H1 (cell line): ENCODE measurements around the gene SYT13. TPM values are rescaled to one million over a fixed set of nuclear protein-coding genes. Genes with fewer than 3 reads are reported as not detected.

Experiments
- CTCF ChIA-PET: fragments of 300-600 bp; sonication (Branson Sonifier 250); formaldehyde crosslinking; loops from one replicate; lab custom pipeline; 2021; ENCODE audit not compliant: partially characterized antibody; lab: Charles Lee
- POLR2A ChIA-PET: fragments of 300-600 bp; sonication (Branson Sonifier 250); formaldehyde crosslinking; loops from one replicate; lab custom pipeline; 2021; ENCODE audit warnings: inconsistent platforms; ENCODE audit not compliant: partially characterized antibody; lab: Charles Lee
- DNase-seq, 2 experiments: peaks; one replicate each; pipeline versions ENCODE4 v3.0.0 to v3.0.0-alpha.2; 2010 to 2022; ENCODE audit warnings: low spot score in 2 of 2, low read depth in 1 of 2, mixed read lengths in 1 of 2
- FAIRE-seq: peaks from 2 replicates; lab custom pipeline; 2011; peaks lifted over from hg19 to GRCh38; lab: Jason Lieb, UNC
- H2AFZ ChIP-seq: 2 replicates; pipeline ENCODE4 v1.8.1; 2012; ENCODE audit warnings: low read length, inconsistent platforms
- H2AK5ac ChIP-seq: 2 replicates; pipeline ENCODE4 v1.6.1; 2013; ENCODE audit warnings: low read depth, low read length
- H2BK120ac ChIP-seq: replicated peaks from 2 replicates; pipeline ENCODE3; 2013; ENCODE audit warnings: low read depth, low read length, inconsistent platforms
- H2BK12ac ChIP-seq: 2 replicates; pipeline ENCODE4 v1.6.1; 2013; ENCODE audit warnings: low read depth, low read length
- H2BK15ac ChIP-seq: 2 replicates; pipeline ENCODE4 v1.6.1; 2013; ENCODE audit warnings: low read length
- H2BK20ac ChIP-seq: 2 replicates; pipeline ENCODE4 v1.6.1; 2013; ENCODE audit warnings: low read length
- H2BK5ac ChIP-seq: 2 replicates; pipeline ENCODE4 v1.6.1; 2013; ENCODE audit warnings: low read depth, low read length
- H3K14ac ChIP-seq: 2 replicates; pipeline ENCODE4 v1.6.1; 2013; ENCODE audit warnings: inconsistent platforms; ENCODE audit not compliant: insufficient read length
- H3K18ac ChIP-seq: 2 replicates; pipeline ENCODE4 v1.6.1; 2013; ENCODE audit warnings: low read length; ENCODE audit errors: extremely low read depth
- H3K23ac ChIP-seq: 2 replicates; pipeline ENCODE4 v1.6.1; 2013; ENCODE audit warnings: inconsistent platforms; ENCODE audit not compliant: insufficient read length
- H3K23me2 ChIP-seq: 2 replicates; pipeline ENCODE4 v1.6.1; 2013; ENCODE audit warnings: low read depth, low read length
- H3K27ac ChIP-seq: 2 replicates; pipeline ENCODE4 v1.6.1; 2011; ENCODE audit warnings: low read depth, low read length, inconsistent platforms
- H3K27me3 ChIP-seq, 4 experiments: replicated peaks in 1 of 4; 1 replicate in 1 of 4; 2 replicates in 3 of 4; pipeline versions ENCODE4 v1.6.1 to v1.8.1; 2011 to 2013; ENCODE audit warnings: low read length in 3 of 4, mild to moderate bottlenecking in 3 of 4, inconsistent platforms in 2 of 4, mixed read lengths in 2 of 4, moderate library complexity in 1 of 4; ENCODE audit not compliant: control insufficient read depth in 3 of 4, insufficient read depth in 3 of 4; ENCODE audit errors: extremely low read depth in 1 of 4
- H3K36me3 ChIP-seq, 4 experiments: 2 replicates each; pipeline versions ENCODE4 v1.6.1 to v1.8.1; 2011 to 2013; ENCODE audit warnings: mild to moderate bottlenecking in 4 of 4, low read length in 3 of 4, moderate library complexity in 2 of 4, control low read depth in 1 of 4, inconsistent platforms in 1 of 4; ENCODE audit not compliant: insufficient read depth in 4 of 4, control insufficient read depth in 2 of 4
- H3K4ac ChIP-seq: replicated peaks from 2 replicates; pipeline ENCODE3; 2013; ENCODE audit warnings: low read length, low read depth, mixed read lengths, inconsistent platforms; ENCODE audit not compliant: insufficient read length
- H3K4me1 ChIP-seq, 4 experiments: replicated peaks in 1 of 4; 1 replicate in 1 of 4; 2 replicates in 3 of 4; pipeline versions ENCODE4 v1.6.1 to v1.8.1; 2011 to 2013; ENCODE audit warnings: low read length in 3 of 4, inconsistent platforms in 2 of 4, mixed read lengths in 1 of 4; ENCODE audit not compliant: insufficient read depth in 4 of 4, control insufficient read depth in 3 of 4
- H3K4me2 ChIP-seq, 2 experiments: 2 replicates each; pipeline versions ENCODE4 v1.6.1 to v1.8.1; 2011 to 2013; ENCODE audit warnings: low read depth in 2 of 2, low read length in 2 of 2, control low read depth in 1 of 2, inconsistent platforms in 1 of 2, mild to moderate bottlenecking in 1 of 2; ENCODE audit not compliant: insufficient read depth in 1 of 2
- H3K4me3 ChIP-seq, 4 experiments: fragments of 200-600, 300-600 bp in 1 of 4; sonication (generic), shearing (Covaris generic), sonication (Bioruptor Twin) in 1 of 4; 2 replicates each; pipeline versions ENCODE4 v1.5.1 to v1.8.1; 2011 to 2016; ENCODE audit warnings: low read length in 4 of 4, low read depth in 3 of 4, control low read depth in 2 of 4, inconsistent platforms in 2 of 4, mild to moderate bottlenecking in 2 of 4, mixed read lengths in 1 of 4, moderate library complexity in 1 of 4; ENCODE audit not compliant: insufficient read depth in 2 of 4; ENCODE audit errors: extremely low read depth in 1 of 4
- H3K56ac ChIP-seq: replicated peaks from 2 replicates; pipeline ENCODE3; 2013; ENCODE audit warnings: low read depth, mild to moderate bottlenecking, mixed read lengths, low read length, inconsistent platforms; ENCODE audit not compliant: insufficient read length
- H3K79me1 ChIP-seq: 2 replicates; pipeline ENCODE4 v1.6.1; 2013; ENCODE audit warnings: low read depth, low read length, control low read depth
- H3K79me2 ChIP-seq, 2 experiments: 2 replicates each; pipeline versions ENCODE4 v1.6.1 to v1.8.1; 2012 to 2013; ENCODE audit warnings: low read length in 2 of 2, mild to moderate bottlenecking in 2 of 2, inconsistent platforms in 1 of 2; ENCODE audit not compliant: insufficient read depth in 2 of 2, control insufficient read depth in 1 of 2
- H3K9ac ChIP-seq, 4 experiments: replicated peaks in 1 of 4; 1 replicate in 1 of 4; 2 replicates in 3 of 4; pipeline versions ENCODE4 v1.6.1 to v1.8.1; 2011 to 2013; ENCODE audit warnings: low read depth in 3 of 4, low read length in 3 of 4, control low read depth in 2 of 4, mild to moderate bottlenecking in 2 of 4, moderate library complexity in 2 of 4, inconsistent platforms in 1 of 4; ENCODE audit errors: extremely low read depth in 1 of 4
- H3K9me3 ChIP-seq, 2 experiments: 2 replicates each; pipeline versions ENCODE4 v1.6.1 to v1.8.1; 2012 to 2013; ENCODE audit warnings: mild to moderate bottlenecking in 2 of 2, moderate library complexity in 2 of 2, control low read depth in 1 of 2, inconsistent platforms in 1 of 2, low read depth in 1 of 2, low read length in 1 of 2, mixed read lengths in 1 of 2; ENCODE audit not compliant: insufficient read depth in 2 of 2
- H4K20me1 ChIP-seq, 2 experiments: replicated peaks in 1 of 2; 2 replicates each; pipeline versions ENCODE3 to v1.8.1; 2011 to 2013; ENCODE audit warnings: inconsistent platforms in 2 of 2, low read length in 2 of 2, mild to moderate bottlenecking in 1 of 2; ENCODE audit not compliant: insufficient read depth in 2 of 2, control insufficient read depth in 1 of 2
- H4K5ac ChIP-seq: 2 replicates; pipeline ENCODE4 v1.6.1; 2013; ENCODE audit warnings: low read length, low read depth, mixed read lengths, inconsistent platforms; ENCODE audit not compliant: insufficient read length
- H4K8ac ChIP-seq: 2 replicates; pipeline ENCODE4 v1.8.0; 2013; ENCODE audit warnings: mild to moderate bottlenecking, moderate library complexity, low read length, inconsistent platforms; ENCODE audit not compliant: insufficient read depth; ENCODE audit errors: extremely low read depth
- H4K91ac ChIP-seq: replicated peaks from 2 replicates; pipeline ENCODE3; 2013; ENCODE audit warnings: low read length, mixed read lengths, inconsistent platforms; ENCODE audit not compliant: insufficient read length
- ATF2 ChIP-seq: IDR thresholded peaks from 2 replicates; pipeline ENCODE4 v1.6.1; 2012; ENCODE audit warnings: low read length, inconsistent platforms
- CHD1 ChIP-seq: IDR thresholded peaks from 2 replicates; pipeline ENCODE4 v1.6.1; 2012; ENCODE audit warnings: low read depth, low read length, improper control_type of control experiment
- CHD2 ChIP-seq: IDR thresholded peaks from 2 replicates; pipeline ENCODE4 v1.6.1; 2012; ENCODE audit warnings: low read length, improper control_type of control experiment
- E2F6 ChIP-seq: IDR thresholded peaks from 2 replicates; pipeline ENCODE4 v1.6.1; 2012; ENCODE audit warnings: inconsistent platforms
- GTF2F1 ChIP-seq: IDR thresholded peaks from 2 replicates; pipeline ENCODE4 v1.6.1; 2012; ENCODE audit warnings: low read depth, low read length, improper control_type of control experiment, borderline replicate concordance
- POU5F1 ChIP-seq: IDR thresholded peaks from 2 replicates; pipeline ENCODE4 v1.6.1; 2011; ENCODE audit warnings: low read depth, mild to moderate bottlenecking, low read length, moderate library complexity
- SAP30 ChIP-seq: fragments of 300-600 bp; sonication (generic); IDR thresholded peaks from 2 replicates; pipeline ENCODE4 v1.7.1; 2012; ENCODE audit warnings: low read length, moderate library complexity, mild to moderate bottlenecking, inconsistent platforms; ENCODE audit not compliant: insufficient read depth, insufficient replicate concordance
- SIX5 ChIP-seq: IDR thresholded peaks from 2 replicates; pipeline ENCODE4 v1.6.1; 2011; ENCODE audit warnings: mild to moderate bottlenecking, low read depth, low read length
- USF2 ChIP-seq: IDR thresholded peaks from 2 replicates; pipeline ENCODE4 v1.6.1; 2011; ENCODE audit warnings: low read length, improper control_type of control experiment
- WGBS, 2 experiments: shearing (Covaris generic) in 1 of 2; methylation state at CpG; one replicate each; pipeline versions ENCODE4 v1.1.6 to v1.1.7; 2013 to 2015; ENCODE audit warnings: low lambda C conversion rate in 2 of 2, mixed read lengths in 2 of 2, inconsistent platforms in 1 of 2, low coverage in 1 of 2, missing lambda C conversion rate in 1 of 2; ENCODE audit not compliant: insufficient replicate concordance in 2 of 2, insufficient coverage in 1 of 2, insufficient read length in 1 of 2; ENCODE audit errors: extremely low coverage in 1 of 2, missing lambda C conversion rate in 1 of 2; 5-methylcytosine and 5-hydroxymethylcytosine counted together
- polyA plus RNA-seq, 7 experiments: library from polyadenylated mRNA; depleted of rRNA in 3 of 7; stranded (reverse) in 5 of 7; unstranded in 2 of 7; fragments of >200 nt in 5 of 7; fragments of 200-250 nt in 2 of 7; gene quantifications; 1 replicate in 5 of 7; 2 replicates in 1 of 7; 4 replicates in 1 of 7; pipeline versions ENCODE4 v1.2.1 to v1.2.3, GENCODE V29; 2011 to 2013; ENCODE audit warnings: missing spikeins in 2 of 7, mixed read lengths in 2 of 7
- total RNA-seq: library from RNA; stranded (reverse); fragmentation: NEBNext Ultra II Directional; extraction: Animal tissue kit (Norgen Biotek cat#: 25700); gene quantifications from 2 replicates; pipeline ENCODE4 v1.2.1, GENCODE V29; 2021

Gene SYT13
- total and polyA plus RNA-seq, 2 of the 8 experiments (the other 6 are each of a cell fraction or from before 2014, with no cell fraction given): 4.8 to 13.2 TPM

- Histone ChIP-seq H4K8ac (no peak overlapping the region), H3K4me2 (no peak overlapping the region), H3K79me1 (no peaks in the 10 kb centered on the region), H3K18ac (no peak overlapping the region), H2BK12ac (no peak overlapping the region), H3K4ac (no peak overlapping the region), H3K4me3 (no peak overlapping the region), H3K9ac (no peak overlapping the region), H3K36me3 (no peaks in the 10 kb centered on the region), H4K20me1 (no peaks in the 10 kb centered on the region), H3K9me3 (no peaks in the 10 kb centered on the region), H2BK20ac (no peak overlapping the region), H3K14ac (no peak overlapping the region), H2BK120ac (no peak overlapping the region), H3K79me2 (no peaks in the 10 kb centered on the region), H3K23me2 (no peaks in the 10 kb centered on the region), H3K56ac (no peak overlapping the region), H3K23ac (no peak overlapping the region), H3K27ac (no peak overlapping the region), H2BK5ac (no peak overlapping the region), H2AFZ (no peak overlapping the region), H3K4me1 (no peaks in the 10 kb centered on the region), H3K27me3 (no peaks in the 10 kb centered on the region; a peak in 1 of 7 replicates), H2BK15ac (no peak overlapping the region), H2AK5ac (no peak overlapping the region), H4K91ac (no peak overlapping the region), H4K5ac (no peak overlapping the region)
- POLR2A ChIA-PET: interaction anchor here (0.6 kb wide), 1 partner anchor 1855 kb away, joined by 3 read pairs; no protein-coding TSS in a partner anchor
- FAIRE-seq: no peak
- DNase-seq: peak in 1 of 2 experiments; percentile 10
- WGBS, 2 experiments: 85% methylated on average over 1 of the region's 1 CpG; no CpG with 5 or more reads in 1 of the 2 experiments
- CTCF ChIA-PET: interaction anchor here (0.6 to 1.9 kb wide), 5 partner anchors 17 to 86 kb away, joined by 3 to 5 read pairs (median 4); no protein-coding TSS in a partner anchor
- no peak for TF ChIP-seq SAP30
- TF ChIP-seq USF2: no peak
- no peak for TF ChIP-seq GTF2F1
- TF ChIP-seq CHD2: no peak
- TF ChIP-seq CHD1: no peak
- TF ChIP-seq ATF2: no peak
- no peak for TF ChIP-seq SIX5
- no peak for TF ChIP-seq E2F6
- no peak for TF ChIP-seq POU5F1
Measured at GRCh38 chr11:45313171-45313865, 27.2 kb upstream of the SYT13 start.
